Tibial artery (tissue), 4 donors: ENCODE data around the gene SEPTIN7.

Source experiments
- DNase-seq, 2 donors: peaks; one replicate each; pipeline ENCODE4 v3.0.0-alpha.2; 2019
- H3K27ac ChIP-seq, 2 donors: fragments of 200-600 bp; sonication (generic) in 1 of 2; 1 replicate in 1 of 2; 2 replicates in 1 of 2; pipeline ENCODE4 v1.5.1; 2018 to 2019; ENCODE audit warnings: mild to moderate bottlenecking in 1 of 2
- H3K27me3 ChIP-seq, 2 donors: fragments of 200-600 bp; sonication (generic) in 1 of 2; one replicate each; pipeline versions ENCODE4 v1.5.1 to v1.6.0; 2016 to 2019
- H3K36me3 ChIP-seq, 3 donors: fragments of 200-600 bp; sonication (generic) in 2 of 3; one replicate each; pipeline ENCODE4 v1.5.1; 2016 to 2019; ENCODE audit warnings: mild to moderate bottlenecking in 2 of 3
- H3K4me1 ChIP-seq, 4 donors: fragments of 200-600 bp; sonication (generic) in 2 of 4; 1 replicate in 3 of 4; 2 replicates in 1 of 4; pipeline ENCODE4 v1.5.1; 2016 to 2019
- H3K4me3 ChIP-seq, 2 donors: fragments of 200-600 bp; sonication (generic) in 1 of 2; 1 replicate in 1 of 2; 2 replicates in 1 of 2; pipeline ENCODE4 v1.5.1; 2018 to 2019; ENCODE audit warnings: mild to moderate bottlenecking in 2 of 2
- H3K9me3 ChIP-seq, 3 donors: fragments of 200-600 bp; sonication (generic) in 1 of 3; one replicate each; pipeline ENCODE4 v1.5.1; 2016 to 2019
- CTCF ChIP-seq, 2 experiments: fragments of 200-600 bp in 1 of 2; fragments of 450-650 bp in 1 of 2; IDR thresholded peaks; one replicate each; pipeline ENCODE4 v1.5.1; 2017 to 2019; ENCODE audit warnings: antibody characterized with exemption in 2 of 2, mild to moderate bottlenecking in 1 of 2, moderate library complexity in 1 of 2
- intact Hi-C: fragments of 100-400 bp; cut with DNase I; formaldehyde crosslinking; loops from one replicate; pipeline ENCODE4 v1.15.0; 2023; ENCODE audit warnings: low total_unique reads

The SEPTIN7 gene

DNA sequence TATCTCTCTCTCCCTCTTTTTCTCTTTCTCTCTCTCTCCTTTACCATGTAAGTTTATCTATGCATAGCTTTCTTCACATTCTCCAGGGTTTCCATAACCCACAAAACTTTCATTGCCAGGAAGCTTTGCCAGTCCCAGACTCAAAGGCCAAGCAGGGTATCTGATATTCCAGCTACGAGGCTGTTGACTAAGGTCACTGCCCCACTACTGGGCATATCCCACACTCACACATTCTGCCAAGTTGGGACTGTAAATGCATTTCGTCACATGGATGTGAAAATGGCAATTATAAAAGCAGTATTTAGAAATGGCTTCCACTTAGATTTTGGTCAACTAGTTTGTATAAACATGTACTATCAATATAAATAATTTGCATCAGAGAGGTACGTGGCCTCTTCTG, 43.3 kb upstream of the SEPTIN7 start:
- Histone ChIP-seq H3K4me1 (peaks cover 0 to 50% (median 23%) of the 10 kb centered on the region in 4 donors), H3K27ac (no peak overlapping the region), H3K9me3 (no peaks in the 10 kb centered on the region), H3K36me3 (no peaks in the 10 kb centered on the region), H3K4me3 (no peak overlapping the region), H3K27me3 (no peaks in the 10 kb centered on the region)
- TF ChIP-seq CTCF (IDR thresholded peaks at IDR 0.05) = no peak
- intact Hi-C loops = no loop called here
- no peak for DNase-seq

- TF ChIP-seq CTCF (IDR thresholded peaks at IDR 0.05) = no peak
- intact Hi-C loops = no loop called here
- no peaks in the 10 kb centered on the region for H3K27me3 ChIP-seq
- H3K4me3 ChIP-seq = no peak overlapping the region
- no peaks in the 10 kb centered on the region for H3K36me3 ChIP-seq
- no peaks in the 10 kb centered on the region for H3K9me3 ChIP-seq
- H3K27ac ChIP-seq = peak overlapping the region in 1 of 2 donors; percentile 3
- DNase-seq = no peak
- H3K4me1 ChIP-seq = peaks cover 0 to 56% (median 25%) of the 10 kb centered on the region in 4 donors
These were observed 42.4 kb upstream of the SEPTIN7 start for GRCh38 chr7:35758421-35758820.

GRCh38 chr7:35760143-35760745, 40.6 kb upstream of the SEPTIN7 start:
- DNase-seq = no peak
- H3K4me3 ChIP-seq = peak overlapping the region; percentile 6 to 16
- no peaks in the 10 kb centered on the region for H3K9me3 ChIP-seq
- H3K27ac ChIP-seq = peak overlapping the region; percentile 56 to 73
- H3K27me3 ChIP-seq = no peaks in the 10 kb centered on the region
- intact Hi-C loops = no loop called here
- no peaks in the 10 kb centered on the region for H3K36me3 ChIP-seq
- TF ChIP-seq CTCF (IDR thresholded peaks at IDR 0.05) = no peak
- peaks cover 0 to 56% (median 25%) of the 10 kb centered on the region in 4 donors for H3K4me1 ChIP-seq

GRCh38 chr7:35761871-35762677, 38.8 kb upstream of the SEPTIN7 start:
- peaks cover 0 to 56% (median 25%) of the 10 kb centered on the region in 4 donors for H3K4me1 ChIP-seq
- no peaks in the 10 kb centered on the region for H3K27me3 ChIP-seq
- H3K4me3 ChIP-seq = no peak overlapping the region
- no peaks in the 10 kb centered on the region for H3K9me3 ChIP-seq
- H3K27ac ChIP-seq = peak overlapping the region; percentile 72 to 73
- DNase-seq = no peak
- TF ChIP-seq CTCF (IDR thresholded peaks at IDR 0.05) = no peak
- no peaks in the 10 kb centered on the region for H3K36me3 ChIP-seq
- intact Hi-C loops = no loop called here

DNA sequence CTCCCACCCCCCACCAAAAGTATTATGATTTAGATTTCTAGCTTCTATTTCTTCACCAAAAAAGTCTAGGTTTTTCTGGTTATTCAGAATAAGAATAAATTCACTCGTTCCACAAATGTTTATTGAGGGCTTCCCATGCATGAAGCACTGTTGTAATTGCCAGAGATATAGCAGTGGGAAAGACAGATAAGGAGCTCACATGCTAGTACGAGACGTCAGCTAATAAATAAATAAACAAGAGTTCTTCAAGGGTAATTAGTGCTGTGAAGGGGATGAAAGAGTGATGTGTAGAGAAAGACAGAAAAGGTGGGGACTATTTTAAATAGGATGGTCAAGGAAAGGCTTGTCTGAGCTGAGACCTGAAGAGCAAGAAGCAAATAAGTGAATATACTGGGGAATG, 38.1 kb upstream of the SEPTIN7 start:
- no peak for DNase-seq
- TF ChIP-seq CTCF (IDR thresholded peaks at IDR 0.05) = no peak
- peak overlapping the region; percentile 72 to 73 for H3K27ac ChIP-seq
- no peaks in the 10 kb centered on the region for H3K9me3 ChIP-seq
- H3K27me3 ChIP-seq = no peaks in the 10 kb centered on the region
- H3K4me1 ChIP-seq = peaks cover 0 to 49% (median 23%) of the 10 kb centered on the region in 4 donors
- intact Hi-C loops = no loop called here
- H3K4me3 ChIP-seq = no peak overlapping the region
- H3K36me3 ChIP-seq = no peaks in the 10 kb centered on the region
